Kidney (tissue), 14 donors: ENCODE results near the gene WWOX. TPM values are rescaled to one million over a fixed set of nuclear protein-coding genes. Genes with fewer than 3 reads are reported as not detected.

Experiments used
- DNase-seq, 5 donors: peaks; one replicate each; pipeline ENCODE4 v3.0.0-alpha.2; 2013 to 2020
- FAIRE-seq: peaks from 2 replicates; lab custom pipeline; 2012; peaks lifted over from hg19 to GRCh38; lab: Jason Lieb, UNC
- H3K27ac ChIP-seq, 2 donors: one replicate each; pipeline ENCODE4 v1.7.0; 2013; ENCODE audit warnings: low read depth in 2 of 2, low read length in 2 of 2, inconsistent platforms in 1 of 2
- H3K27me3 ChIP-seq: one replicate; pipeline ENCODE4 v1.7.1; 2013; ENCODE audit warnings: low read length, inconsistent platforms; ENCODE audit not compliant: control insufficient read depth, insufficient read depth
- H3K36me3 ChIP-seq, 3 donors: one replicate each; pipeline versions ENCODE4 v1.7.0 to v1.7.1; 2013; ENCODE audit warnings: low read length in 3 of 3, control low read depth in 1 of 3, inconsistent platforms in 1 of 3; ENCODE audit not compliant: insufficient read depth in 3 of 3, control insufficient read depth in 2 of 3
- H3K4me1 ChIP-seq, 3 donors: one replicate each; pipeline versions ENCODE4 v1.7.0 to v1.7.1; 2013; ENCODE audit warnings: low read length in 3 of 3, inconsistent platforms in 1 of 3, low read depth in 1 of 3; ENCODE audit not compliant: control insufficient read depth in 2 of 3, insufficient read depth in 2 of 3
- H3K4me3 ChIP-seq, 3 donors: one replicate each; pipeline versions ENCODE4 v1.7.0 to v1.8.1; 2013; ENCODE audit warnings: low read length in 3 of 3, control low read depth in 1 of 3, inconsistent platforms in 1 of 3
- H3K9ac ChIP-seq, 3 donors: one replicate each; pipeline versions ENCODE4 v1.7.0 to v1.7.1; 2013; ENCODE audit warnings: low read length in 3 of 3, control low read depth in 1 of 3, inconsistent platforms in 1 of 3
- H3K9me3 ChIP-seq, 3 donors: one replicate each; pipeline versions ENCODE4 v1.7.0 to v1.7.1; 2013; ENCODE audit warnings: low read length in 3 of 3, control low read depth in 1 of 3, inconsistent platforms in 1 of 3; ENCODE audit not compliant: control insufficient read depth in 2 of 3, insufficient read depth in 1 of 3
- CTCF ChIP-seq: IDR thresholded peaks from 3 replicates; pipeline ENCODE4 v1.5.1; 2012; ENCODE audit warnings: mild to moderate bottlenecking, moderate library complexity, borderline replicate concordance; ENCODE audit not compliant: insufficient read depth; ENCODE audit errors: extremely low read depth
- intact Hi-C: fragments of 100-400 bp; cut with DNase I; formaldehyde crosslinking; loops from one replicate; pipeline ENCODE4 v1.11.1; 2022
- polyA plus RNA-seq: library from polyadenylated mRNA; stranded (reverse); fragments of 350-450 nt; fragmentation: Illumina TruSeq; extraction: RNeasy Lipid Tissue Mini Kit (QIAGEN cat#74804); gene quantifications from one replicate; pipeline ENCODE4 v1.2.3, GENCODE V29; 2014; ENCODE audit warnings: low read depth, low replicate concordance; ENCODE audit not compliant: insufficient read depth
- total RNA-seq: library from RNA; stranded (reverse); fragmentation: NEBNext Ultra II Directional; extraction: Animal tissue kit (Norgen Biotek cat#: 25700); gene quantifications from one replicate; pipeline ENCODE4 v1.2.1, GENCODE V29; 2021
- donor health status: control.
- donor health status: control.
- donor health status: control.
- donor health status: control.
- donor health status: control.
- donor health status: DM: yes; HTN: yes; CAD: no.
- donor health status: Normal renal cell carcinoma (clear cell type).

Gene WWOX
- total and polyA plus RNA-seq, 2 donors from 2014 or later = 22.5 to 30.3 TPM

GRCh38 chr16:78217276-78217675, 117.8 kb downstream of the WWOX start:
- Histone ChIP-seq H3K9me3 (no peaks in the 10 kb centered on the region), H3K4me3 (no peak overlapping the region), H3K4me1 (peaks cover 0 to 3% (median 0%) of the 10 kb centered on the region in 3 donors), H3K27ac (no peak overlapping the region), H3K27me3 (no peaks in the 10 kb centered on the region), H3K36me3 (no peaks in the 10 kb centered on the region), H3K9ac (no peak overlapping the region)
- no peak for TF ChIP-seq CTCF
- no peak for DNase-seq
- FAIRE-seq = no peak
- intact Hi-C loops = no loop called here

- Histone ChIP-seq H3K4me3 (no peak overlapping the region), H3K27me3 (no peaks in the 10 kb centered on the region), H3K4me1 (peaks cover 0 to 3% (median 0%) of the 10 kb centered on the region in 3 donors), H3K9me3 (no peaks in the 10 kb centered on the region), H3K27ac (no peak overlapping the region), H3K36me3 (no peaks in the 10 kb centered on the region), H3K9ac (no peak overlapping the region)
- DNase-seq (no peak), FAIRE-seq (no peak)
- no peak for TF ChIP-seq CTCF
- intact Hi-C loops = no loop called here
Measured at GRCh38 chr16:78218279-78218678, 118.8 kb downstream of the WWOX start.

GRCh38 chr16:78218856-78219651, 119.6 kb downstream of the WWOX start:
- intact Hi-C loops = no loop called here
- no peak overlapping the region for H3K27ac ChIP-seq
- TF ChIP-seq CTCF = no peak
- H3K27me3 ChIP-seq = no peaks in the 10 kb centered on the region
- peaks cover 0 to 3% (median 0%) of the 10 kb centered on the region in 3 donors for H3K4me1 ChIP-seq
- H3K4me3 ChIP-seq = no peak overlapping the region
- FAIRE-seq (no peak), DNase-seq (no peak)
- H3K9ac ChIP-seq = no peak overlapping the region
- H3K9me3 ChIP-seq = no peaks in the 10 kb centered on the region
- no peaks in the 10 kb centered on the region for H3K36me3 ChIP-seq
